HepG2 (cell line): ENCODE data around the gene TMEM79. TPM values are rescaled to one million over a fixed set of nuclear protein-coding genes. Genes with fewer than 3 reads are reported as not detected.

Source experiments
- ARNT2 ChIP-seq: sonication (generic); formaldehyde crosslinking; IDR thresholded peaks from 2 replicates; pipeline ENCODE4 v1.8.0; 2022; ENCODE audit warnings: mild to moderate bottlenecking, low read depth, missing genetic modification reagents, moderate library complexity
- BHLHE40 ChIP-seq: IDR thresholded peaks from 2 replicates; pipeline ENCODE4 v1.6.1; 2011; ENCODE audit warnings: low read length, improper control_type of control experiment
- CAMTA2 ChIP-seq: sonication (generic); formaldehyde crosslinking; IDR thresholded peaks from 2 replicates; pipeline ENCODE4 v1.4.0; 2020; ENCODE audit warnings: mild to moderate bottlenecking, missing genetic modification reagents, borderline replicate concordance
- CHCHD3 ChIP-seq: sonication (generic); formaldehyde crosslinking; IDR thresholded peaks from 2 replicates; pipeline ENCODE4 v1.8.0; 2022; ENCODE audit warnings: mild to moderate bottlenecking, missing genetic modification reagents, moderate library complexity
- IRF2 ChIP-seq: IDR thresholded peaks from 2 replicates; pipeline ENCODE4 v1.6.1; 2018; ENCODE audit warnings: missing genetic modification reagents, missing compliant biosample characterization
- KDM5B ChIP-seq: sonication (generic); formaldehyde crosslinking; IDR thresholded peaks from 2 replicates; pipeline ENCODE4 v1.4.0; 2020; ENCODE audit warnings: missing genetic modification reagents, mild to moderate bottlenecking, borderline replicate concordance
- PAXIP1 ChIP-seq: sonication (generic); formaldehyde crosslinking; conservative IDR thresholded peaks from 2 replicates; pipeline ENCODE4 v1.4.0; 2020; ENCODE audit warnings: mild to moderate bottlenecking, missing genetic modification reagents, moderate library complexity
- SP140L ChIP-seq: sonication (generic); formaldehyde crosslinking; IDR thresholded peaks from 2 replicates; pipeline ENCODE4 v1.4.0; 2020; ENCODE audit warnings: missing genetic modification reagents, borderline replicate concordance
- SSRP1 ChIP-seq: IDR thresholded peaks from 2 replicates; pipeline ENCODE4 v1.6.1; 2016; ENCODE audit warnings: control low read depth
- YY1 ChIP-seq: IDR thresholded peaks from 2 replicates; pipeline ENCODE4 v1.6.1; 2011; ENCODE audit warnings: low read length, low read depth, moderate library complexity, mild to moderate bottlenecking; ENCODE audit not compliant: insufficient read depth, insufficient replicate concordance
- ZBTB21 ChIP-seq: sonication (generic); formaldehyde crosslinking; IDR thresholded peaks from 2 replicates; pipeline ENCODE4 v1.4.0; 2020; ENCODE audit warnings: missing genetic modification reagents
- ZBTB3 ChIP-seq: sonication (generic); formaldehyde crosslinking; IDR thresholded peaks from 2 replicates; pipeline ENCODE4 v1.4.0; 2020; ENCODE audit warnings: low read depth, mild to moderate bottlenecking, moderate library complexity, missing genetic modification reagents, borderline replicate concordance
- ZFX ChIP-seq: sonication (generic); formaldehyde crosslinking; IDR thresholded peaks from 2 replicates; pipeline ENCODE4 v1.4.0; 2020; ENCODE audit warnings: mild to moderate bottlenecking, low read depth, missing genetic modification reagents, moderate library complexity
- ZNF326 ChIP-seq: sonication (generic); formaldehyde crosslinking; IDR thresholded peaks from 2 replicates; pipeline ENCODE4 v1.4.0; 2020; ENCODE audit warnings: missing genetic modification reagents, borderline replicate concordance
- ZNF556 ChIP-seq: sonication (generic); formaldehyde crosslinking; IDR thresholded peaks from 2 replicates; pipeline ENCODE4 v1.4.0; 2020; ENCODE audit warnings: mild to moderate bottlenecking, missing genetic modification reagents, borderline replicate concordance
- ZNF574 ChIP-seq: sonication (generic); formaldehyde crosslinking; IDR thresholded peaks from 2 replicates; pipeline ENCODE4 v1.4.0; 2020; ENCODE audit warnings: missing genetic modification reagents
- ZNF598 ChIP-seq: sonication (generic); formaldehyde crosslinking; IDR thresholded peaks from 2 replicates; pipeline ENCODE4 v1.5.1; 2020; ENCODE audit warnings: mild to moderate bottlenecking, missing genetic modification reagents, borderline replicate concordance
- ZNF766 ChIP-seq: sonication (generic); formaldehyde crosslinking; IDR thresholded peaks from 2 replicates; pipeline ENCODE4 v1.5.0; 2020; ENCODE audit warnings: missing genetic modification reagents, borderline replicate concordance
- ZSCAN20 ChIP-seq: sonication (generic); formaldehyde crosslinking; IDR thresholded peaks from 2 replicates; pipeline ENCODE4 v1.4.0; 2020; ENCODE audit warnings: missing genetic modification reagents, mild to moderate bottlenecking, borderline replicate concordance
- polyA plus RNA-seq, 8 experiments: library from polyadenylated mRNA; depleted of rRNA in 3 of 8; stranded (reverse) in 7 of 8; unstranded in 1 of 8; fragments of >200 nt; fragmentation: Illumina TruSeq in 4 of 8; extraction: Trizol in 4 of 8; gene quantifications; 2 replicates each; pipeline versions ENCODE4 v1.2.1 to v1.2.3, GENCODE V29; 2011 to 2016; ENCODE audit warnings: low read depth in 4 of 8, missing spikeins in 1 of 8, mixed read lengths in 1 of 8; ENCODE audit not compliant: insufficient read depth in 1 of 8
- total RNA-seq, 5 experiments: library from RNA; depleted of rRNA; stranded (reverse); fragments of >200 nt; fragmentation: Illumina TruSeq; extraction: Trizol; gene quantifications; 2 replicates each; pipeline ENCODE4 v1.2.3, GENCODE V29; 2016; ENCODE audit warnings: low read depth in 1 of 5
- TF ChIP-seq, protein P1 (sequence below): sonication (generic); formaldehyde crosslinking; IDR thresholded peaks from 2 replicates; pipeline ENCODE4 v1.4.0; 2020; ENCODE audit warnings: low read depth, mild to moderate bottlenecking, missing genetic modification reagents

The TMEM79 gene
- total and polyA plus RNA-seq, 2 of the 13 experiments (the other 11 are each of a cell fraction or from before 2014, with no cell fraction given), result 1.2 to 1.9 TPM

GRCh38 chr1:156245451-156246232 lies 38.5 kb upstream of the TMEM79 start (continued):
- peak; percentile 43; the same call in 1 of the 2 replicates for TF ChIP-seq ZBTB3 (CRISPR knock-in tag)
- TF ChIP-seq CHCHD3 (CRISPR knock-in tag), result 0 out of 2 replicates have a peak, but pooled peaks have one; percentile 60
- TF ChIP-seq, protein P1, sequence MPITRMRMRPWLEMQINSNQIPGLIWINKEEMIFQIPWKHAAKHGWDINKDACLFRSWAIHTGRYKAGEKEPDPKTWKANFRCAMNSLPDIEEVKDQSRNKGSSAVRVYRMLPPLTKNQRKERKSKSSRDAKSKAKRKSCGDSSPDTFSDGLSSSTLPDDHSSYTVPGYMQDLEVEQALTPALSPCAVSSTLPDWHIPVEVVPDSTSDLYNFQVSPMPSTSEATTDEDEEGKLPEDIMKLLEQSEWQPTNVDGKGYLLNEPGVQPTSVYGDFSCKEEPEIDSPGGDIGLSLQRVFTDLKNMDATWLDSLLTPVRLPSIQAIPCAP, result 0 out of 2 replicates have a peak, but pooled peaks have one; percentile 61
- TF ChIP-seq ZNF766, result 0 out of 2 replicates have a peak, but pooled peaks have one; percentile 68
- TF ChIP-seq CAMTA2 (CRISPR knock-in tag), result 0 out of 2 replicates have a peak, but pooled peaks have one; percentile 62
- peak; percentile 65; the same call in 1 of the 2 replicates for TF ChIP-seq ZNF598 (CRISPR knock-in tag)
- TF ChIP-seq ZNF556 (CRISPR knock-in tag), result no peak
- no peak for TF ChIP-seq IRF2 (CRISPR knock-in tag)
- TF ChIP-seq SSRP1, result peak; percentile 15; the same call in 1 of the 2 replicates
- TF ChIP-seq ZNF574 (CRISPR knock-in tag), result peak; percentile 58
- peak; percentile 77; the same call in 1 of the 2 replicates for TF ChIP-seq ZFX
- TF ChIP-seq SP140L (CRISPR knock-in tag), result no peak
- TF ChIP-seq KDM5B (CRISPR knock-in tag), result peak; percentile 89
- peak; percentile 13 for TF ChIP-seq YY1
- TF ChIP-seq ARNT2, result 0 out of 2 replicates have a peak, but pooled peaks have one; percentile 46
- TF ChIP-seq BHLHE40, result no peak
- TF ChIP-seq PAXIP1 (CRISPR knock-in tag), result peak; percentile 33; the same call in 1 of the 2 replicates
- TF ChIP-seq ZBTB21 (CRISPR knock-in tag), result no peak
- 0 out of 2 replicates have a peak, but pooled peaks have one; percentile 71 for TF ChIP-seq ZNF326 (CRISPR knock-in tag)
- no peak for TF ChIP-seq ZSCAN20 (CRISPR knock-in tag)
